HepG2 (cell line): ENCODE measurements around the gene WFDC5. TPM values are rescaled to one million over a fixed set of nuclear protein-coding genes. Genes with fewer than 3 reads are reported as not detected.
A peak's percentile ranks its signal among the peaks of the same experiment; 100 is the strongest.

ENCODE experiments used
- CC2D1A ChIP-seq: sonication (generic); formaldehyde crosslinking; IDR thresholded peaks from 2 replicates; pipeline ENCODE4 v1.8.1; 2023; ENCODE audit warnings: mild to moderate bottlenecking, missing genetic modification reagents
- CEBPB ChIP-seq: IDR thresholded peaks from 2 replicates; pipeline ENCODE4 v1.6.1; 2011; ENCODE audit warnings: low read depth, low read length, improper control_type of control experiment, borderline replicate concordance
- DR1 ChIP-seq: sonication (generic); formaldehyde crosslinking; IDR thresholded peaks from 2 replicates; pipeline ENCODE4 v1.8.0; 2021; ENCODE audit warnings: mild to moderate bottlenecking, missing genetic modification reagents, inconsistent platforms
- IKZF1 ChIP-seq: fragments of 450-650 bp; IDR thresholded peaks from 2 replicates; pipeline ENCODE4 v1.7.1; 2016
- IRX3 ChIP-seq: sonication (generic); formaldehyde crosslinking; IDR thresholded peaks from 2 replicates; pipeline ENCODE4 v1.8.1; 2023; ENCODE audit warnings: mild to moderate bottlenecking, low read depth, missing genetic modification reagents, borderline replicate concordance
- KLF16 ChIP-seq, 2 experiments: sonication (generic) in 1 of 2; formaldehyde crosslinking in 1 of 2; IDR thresholded peaks; 2 replicates each; pipeline versions ENCODE4 v1.6.1 to v1.8.0; 2016 to 2023; ENCODE audit warnings: missing genetic modification reagents in 2 of 2, missing compliant biosample characterization in 1 of 2
- PRMT3 ChIP-seq: sonication (generic); formaldehyde crosslinking; IDR thresholded peaks from 2 replicates; pipeline ENCODE4 v1.8.1; 2022; ENCODE audit warnings: low read depth, mild to moderate bottlenecking, moderate library complexity, missing genetic modification reagents, borderline replicate concordance
- RXRB ChIP-seq: IDR thresholded peaks from 2 replicates; pipeline ENCODE4 v1.6.1; 2016; ENCODE audit warnings: borderline replicate concordance, missing genetic modification reagents, missing compliant biosample characterization
- SP5 ChIP-seq: IDR thresholded peaks from 2 replicates; pipeline ENCODE4 v1.6.1; 2016; ENCODE audit warnings: low read depth, borderline replicate concordance
- SRSF4 ChIP-seq: fragments of 200-400 bp; formaldehyde crosslinking; IDR thresholded peaks from one replicate; pipeline ENCODE4 v1.6.1; 2018; ENCODE audit warnings: mild to moderate bottlenecking, low read depth, low read length, moderate library complexity; ENCODE audit not compliant: poor library complexity, severe bottlenecking
- XBP1 ChIP-seq: sonication (generic); formaldehyde crosslinking; IDR thresholded peaks from 2 replicates; pipeline ENCODE4 v1.5.0; 2020; ENCODE audit warnings: missing genetic modification reagents
- ZNF24 ChIP-seq: fragments of 450-650 bp; IDR thresholded peaks from 2 replicates; pipeline ENCODE4 v1.6.1; 2017; ENCODE audit warnings: antibody characterized with exemption, mild to moderate bottlenecking
- ZNF430 ChIP-seq: sonication (generic); formaldehyde crosslinking; IDR thresholded peaks from 2 replicates; pipeline ENCODE4 v1.9.0; 2021; ENCODE audit warnings: mild to moderate bottlenecking, missing genetic modification reagents
- ZNF431 ChIP-seq: sonication (generic); formaldehyde crosslinking; IDR thresholded peaks from 2 replicates; pipeline ENCODE4 v1.9.0; 2022; ENCODE audit warnings: missing genetic modification reagents, low read depth, mild to moderate bottlenecking, borderline replicate concordance
- ZNF7 ChIP-seq: IDR thresholded peaks from 2 replicates; pipeline ENCODE4 v1.6.1; 2016; ENCODE audit warnings: missing biosample characterization, missing genetic modification reagents
- ZNF891 ChIP-seq: sonication (generic); formaldehyde crosslinking; IDR thresholded peaks from 2 replicates; pipeline ENCODE4 v1.5.0; 2020; ENCODE audit warnings: mild to moderate bottlenecking, missing genetic modification reagents
- ZSCAN12 ChIP-seq: sonication (generic); formaldehyde crosslinking; IDR thresholded peaks from 2 replicates; pipeline ENCODE4 v1.9.0; 2021; ENCODE audit warnings: mild to moderate bottlenecking, missing genetic modification reagents
- ZSCAN22 ChIP-seq: sonication (generic); formaldehyde crosslinking; IDR thresholded peaks from 2 replicates; pipeline ENCODE4 v1.4.0; 2020; ENCODE audit warnings: mild to moderate bottlenecking, missing genetic modification reagents
- polyA plus RNA-seq, 8 experiments: library from polyadenylated mRNA; depleted of rRNA in 3 of 8; stranded (reverse) in 7 of 8; unstranded in 1 of 8; fragments of >200 nt; fragmentation: Illumina TruSeq in 4 of 8; extraction: Trizol in 4 of 8; gene quantifications; 2 replicates each; pipeline versions ENCODE4 v1.2.1 to v1.2.3, GENCODE V29; 2011 to 2016; ENCODE audit warnings: low read depth in 4 of 8, missing spikeins in 1 of 8, mixed read lengths in 1 of 8; ENCODE audit not compliant: insufficient read depth in 1 of 8
- total RNA-seq, 5 experiments: library from RNA; depleted of rRNA; stranded (reverse); fragments of >200 nt; fragmentation: Illumina TruSeq; extraction: Trizol; gene quantifications; 2 replicates each; pipeline ENCODE4 v1.2.3, GENCODE V29; 2016; ENCODE audit warnings: low read depth in 1 of 5
- TF ChIP-seq, protein P1 (sequence below): sonication (generic); formaldehyde crosslinking; IDR thresholded peaks from 2 replicates; pipeline ENCODE4 v1.9.0; 2021; ENCODE audit warnings: missing genetic modification reagents, mild to moderate bottlenecking, borderline replicate concordance
- TF ChIP-seq, protein P2 (sequence below): sonication (generic); formaldehyde crosslinking; IDR thresholded peaks from 2 replicates; pipeline ENCODE4 v1.5.1; 2020; ENCODE audit warnings: mild to moderate bottlenecking, missing genetic modification reagents, borderline replicate concordance
- TF ChIP-seq, protein P3 (sequence below): sonication (generic); formaldehyde crosslinking; IDR thresholded peaks from 2 replicates; pipeline ENCODE4 v1.4.0; 2020; ENCODE audit warnings: missing genetic modification reagents

The WFDC5 gene
- total and polyA plus RNA-seq, 2 of the 13 experiments (the other 11 are each of a cell fraction or from before 2014, with no cell fraction given), result not detected

DNA sequence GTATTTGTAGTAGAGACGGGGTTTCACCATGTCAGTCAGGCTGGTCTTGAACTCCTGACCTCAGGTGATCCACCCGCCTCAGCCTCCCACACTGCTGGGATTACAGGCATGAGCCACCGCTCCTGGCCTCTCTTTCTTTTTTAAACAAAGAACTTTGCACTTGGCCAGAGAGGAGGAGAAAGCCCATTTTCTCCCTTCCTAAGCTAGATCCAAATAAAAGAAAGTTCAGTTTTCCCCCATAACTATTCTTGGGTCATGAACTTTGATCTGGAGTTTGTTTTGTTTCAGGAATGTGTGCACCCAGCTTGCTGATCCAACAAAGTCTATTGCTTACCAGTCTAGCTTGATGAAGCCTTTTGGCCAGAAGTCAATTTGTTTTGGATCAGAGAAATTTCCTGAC, 37.4 kb downstream of the WFDC5 start (continued):
- TF ChIP-seq, protein P1, sequence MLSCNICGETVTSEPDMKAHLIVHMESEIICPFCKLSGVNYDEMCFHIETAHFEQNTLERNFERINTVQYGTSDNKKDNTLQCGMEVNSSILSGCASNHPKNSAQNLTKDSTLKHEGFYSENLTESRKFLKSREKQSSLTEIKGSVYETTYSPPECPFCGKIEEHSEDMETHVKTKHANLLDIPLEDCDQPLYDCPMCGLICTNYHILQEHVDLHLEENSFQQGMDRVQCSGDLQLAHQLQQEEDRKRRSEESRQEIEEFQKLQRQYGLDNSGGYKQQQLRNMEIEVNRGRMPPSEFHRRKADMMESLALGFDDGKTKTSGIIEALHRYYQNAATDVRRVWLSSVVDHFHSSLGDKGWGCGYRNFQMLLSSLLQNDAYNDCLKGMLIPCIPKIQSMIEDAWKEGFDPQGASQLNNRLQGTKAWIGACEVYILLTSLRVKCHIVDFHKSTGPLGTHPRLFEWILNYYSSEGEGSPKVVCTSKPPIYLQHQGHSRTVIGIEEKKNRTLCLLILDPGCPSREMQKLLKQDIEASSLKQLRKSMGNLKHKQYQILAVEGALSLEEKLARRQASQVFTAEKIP (CRISPR knock-in tag), result no peak
- TF ChIP-seq SP5 (CRISPR knock-in tag), result peak; percentile 68
- TF ChIP-seq, protein P2, sequence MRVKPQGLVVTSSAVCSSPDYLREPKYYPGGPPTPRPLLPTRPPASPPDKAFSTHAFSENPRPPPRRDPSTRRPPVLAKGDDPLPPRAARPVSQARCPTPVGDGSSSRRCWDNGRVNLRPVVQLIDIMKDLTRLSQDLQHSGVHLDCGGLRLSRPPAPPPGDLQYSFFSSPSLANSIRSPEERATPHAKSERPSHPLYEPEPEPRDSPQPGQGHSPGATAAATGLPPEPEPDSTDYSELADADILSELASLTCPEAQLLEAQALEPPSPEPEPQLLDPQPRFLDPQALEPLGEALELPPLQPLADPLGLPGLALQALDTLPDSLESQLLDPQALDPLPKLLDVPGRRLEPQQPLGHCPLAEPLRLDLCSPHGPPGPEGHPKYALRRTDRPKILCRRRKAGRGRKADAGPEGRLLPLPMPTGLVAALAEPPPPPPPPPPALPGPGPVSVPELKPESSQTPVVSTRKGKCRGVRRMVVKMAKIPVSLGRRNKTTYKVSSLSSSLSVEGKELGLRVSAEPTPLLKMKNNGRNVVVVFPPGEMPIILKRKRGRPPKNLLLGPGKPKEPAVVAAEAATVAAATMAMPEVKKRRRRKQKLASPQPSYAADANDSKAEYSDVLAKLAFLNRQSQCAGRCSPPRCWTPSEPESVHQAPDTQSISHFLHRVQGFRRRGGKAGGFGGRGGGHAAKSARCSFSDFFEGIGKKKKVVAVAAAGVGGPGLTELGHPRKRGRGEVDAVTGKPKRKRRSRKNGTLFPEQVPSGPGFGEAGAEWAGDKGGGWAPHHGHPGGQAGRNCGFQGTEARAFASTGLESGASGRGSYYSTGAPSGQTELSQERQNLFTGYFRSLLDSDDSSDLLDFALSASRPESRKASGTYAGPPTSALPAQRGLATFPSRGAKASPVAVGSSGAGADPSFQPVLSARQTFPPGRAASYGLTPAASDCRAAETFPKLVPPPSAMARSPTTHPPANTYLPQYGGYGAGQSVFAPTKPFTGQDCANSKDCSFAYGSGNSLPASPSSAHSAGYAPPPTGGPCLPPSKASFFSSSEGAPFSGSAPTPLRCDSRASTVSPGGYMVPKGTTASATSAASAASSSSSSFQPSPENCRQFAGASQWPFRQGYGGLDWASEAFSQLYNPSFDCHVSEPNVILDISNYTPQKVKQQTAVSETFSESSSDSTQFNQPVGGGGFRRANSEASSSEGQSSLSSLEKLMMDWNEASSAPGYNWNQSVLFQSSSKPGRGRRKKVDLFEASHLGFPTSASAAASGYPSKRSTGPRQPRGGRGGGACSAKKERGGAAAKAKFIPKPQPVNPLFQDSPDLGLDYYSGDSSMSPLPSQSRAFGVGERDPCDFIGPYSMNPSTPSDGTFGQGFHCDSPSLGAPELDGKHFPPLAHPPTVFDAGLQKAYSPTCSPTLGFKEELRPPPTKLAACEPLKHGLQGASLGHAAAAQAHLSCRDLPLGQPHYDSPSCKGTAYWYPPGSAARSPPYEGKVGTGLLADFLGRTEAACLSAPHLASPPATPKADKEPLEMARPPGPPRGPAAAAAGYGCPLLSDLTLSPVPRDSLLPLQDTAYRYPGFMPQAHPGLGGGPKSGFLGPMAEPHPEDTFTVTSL (CRISPR knock-in tag), result peak; percentile 88; the same call in 1 of the 2 replicates
- TF ChIP-seq DR1 (CRISPR knock-in tag), result no peak
- TF ChIP-seq IRX3 (CRISPR knock-in tag), result no peak
- TF ChIP-seq CEBPB, result no peak
- TF ChIP-seq, protein P3, sequence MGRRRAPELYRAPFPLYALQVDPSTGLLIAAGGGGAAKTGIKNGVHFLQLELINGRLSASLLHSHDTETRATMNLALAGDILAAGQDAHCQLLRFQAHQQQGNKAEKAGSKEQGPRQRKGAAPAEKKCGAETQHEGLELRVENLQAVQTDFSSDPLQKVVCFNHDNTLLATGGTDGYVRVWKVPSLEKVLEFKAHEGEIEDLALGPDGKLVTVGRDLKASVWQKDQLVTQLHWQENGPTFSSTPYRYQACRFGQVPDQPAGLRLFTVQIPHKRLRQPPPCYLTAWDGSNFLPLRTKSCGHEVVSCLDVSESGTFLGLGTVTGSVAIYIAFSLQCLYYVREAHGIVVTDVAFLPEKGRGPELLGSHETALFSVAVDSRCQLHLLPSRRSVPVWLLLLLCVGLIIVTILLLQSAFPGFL (CRISPR knock-in tag), result no peak
- TF ChIP-seq ZNF431, result no peak
- TF ChIP-seq SRSF4, result no peak
- no peak for TF ChIP-seq ZNF24
- no peak for TF ChIP-seq ZNF891 (CRISPR knock-in tag)
- no peak for TF ChIP-seq ZSCAN22 (CRISPR knock-in tag)
- TF ChIP-seq ZSCAN12, result no peak
- no peak for TF ChIP-seq XBP1 (CRISPR knock-in tag)
- TF ChIP-seq IKZF1, result no peak
- TF ChIP-seq ZNF7 (CRISPR knock-in tag), result no peak
- TF ChIP-seq RXRB (CRISPR knock-in tag), result peak; percentile 87
- TF ChIP-seq CC2D1A, result no peak
- TF ChIP-seq ZNF430 (CRISPR knock-in tag), result no peak
- no peak for TF ChIP-seq PRMT3 (CRISPR knock-in tag)
- TF ChIP-seq KLF16 (CRISPR knock-in tag; IDR thresholded peaks at IDR 0.05), result peak in 1 of 2 experiments; percentile 39; a peak in 1 of 4 replicates
